Stimulated activated CD8-positive, alpha-beta memory T cell treated with anti-CD3 and anti-CD28 coated beads, Interleukin-15, amount 100 ng/mL, for 48 hours (primary cell): ENCODE measurements around the gene SLC25A1.
"Not testable (repeated sequence)": the region's sequence is repeated elsewhere in the genome, so short reads cannot be mapped to it uniquely, and the experiment has no call there.

Source experiments
- DNase-seq, 2 donors: peaks; one replicate each; pipeline ENCODE4 v3.0.0-alpha.2; 2020; ENCODE audit warnings: low read depth in 2 of 2

Gene SLC25A1

DNA sequence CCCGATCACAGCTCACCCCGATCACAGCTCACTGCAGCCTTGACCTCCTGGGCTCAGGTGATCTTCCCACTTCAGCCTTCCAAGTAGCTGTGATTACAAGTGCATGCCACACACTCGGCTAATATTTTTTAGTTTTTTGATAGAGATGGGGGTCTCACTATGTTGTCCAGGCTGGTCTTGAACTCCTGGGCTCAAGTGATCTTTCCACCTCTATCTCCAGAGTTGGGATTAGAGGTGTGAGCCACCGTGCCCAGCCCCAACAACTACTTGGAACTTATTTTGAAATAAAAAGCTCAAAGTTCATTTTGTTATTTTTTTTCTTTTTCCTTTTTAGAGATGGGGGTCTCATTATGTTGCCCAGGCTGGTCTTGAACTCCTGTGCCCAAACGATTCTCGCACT is 27.8 kb upstream of the SLC25A1 start:
- no peak for DNase-seq

DNA sequence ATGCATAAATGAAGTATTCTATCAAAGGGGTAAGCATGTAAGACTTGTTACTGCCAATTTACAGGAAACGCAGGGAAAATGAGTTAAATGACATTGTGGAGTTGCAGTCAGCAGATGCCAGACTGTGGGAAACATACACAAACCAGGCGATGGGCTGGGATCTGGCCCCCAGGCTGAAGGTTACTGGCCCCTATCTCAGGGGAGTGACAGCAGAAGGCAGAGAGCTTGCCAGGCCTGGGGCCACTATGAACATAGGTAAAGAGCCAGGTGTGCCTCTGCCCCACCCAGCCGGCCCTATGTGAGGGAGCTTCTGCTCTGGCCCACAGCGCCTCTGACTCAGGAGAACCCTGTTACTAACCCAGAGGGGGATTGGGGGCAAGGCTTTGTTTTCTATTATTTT is 26.1 kb upstream of the SLC25A1 start:
- DNase-seq = no peak

DNA sequence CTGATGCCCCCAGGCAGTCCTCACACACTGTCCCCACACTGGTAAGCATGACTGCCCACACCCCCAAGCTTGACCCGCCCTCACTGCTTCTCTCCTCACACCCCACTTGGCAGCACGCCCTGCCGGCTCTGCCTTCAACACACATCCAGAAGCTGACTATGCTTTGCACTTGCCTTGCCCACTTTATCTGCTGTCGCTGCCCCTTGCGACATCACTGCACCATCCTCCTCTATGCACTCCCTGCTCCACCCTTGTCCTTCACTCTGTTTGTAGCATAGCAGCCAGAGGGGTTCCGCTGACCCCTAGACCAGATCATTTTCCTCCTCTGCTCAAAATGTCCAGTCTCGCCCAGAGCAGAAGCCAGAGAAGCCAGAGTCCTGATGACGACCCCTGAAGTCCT is 25.3 kb upstream of the SLC25A1 start:
- DNase-seq = no peak

DNA sequence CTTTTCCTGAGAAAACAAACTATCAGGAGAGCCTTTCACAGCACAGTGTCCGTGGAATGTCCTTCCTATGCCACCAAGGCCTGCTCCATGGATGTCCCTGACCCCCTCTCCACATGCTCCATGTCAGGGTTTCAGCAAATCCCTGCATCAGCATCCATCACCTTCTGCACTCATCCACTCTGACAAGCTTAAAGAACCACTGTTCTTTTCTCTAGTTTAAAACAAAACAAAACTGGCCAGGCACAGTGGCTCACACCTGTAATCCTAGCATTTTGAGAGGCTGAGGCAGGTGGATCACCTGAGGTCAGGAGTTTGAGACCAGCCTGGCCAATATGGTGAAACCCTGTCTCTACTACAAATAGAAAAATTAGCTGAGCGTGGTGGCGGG is 24.3 kb upstream of the SLC25A1 start:
- not testable (repeated sequence) for DNase-seq

DNA sequence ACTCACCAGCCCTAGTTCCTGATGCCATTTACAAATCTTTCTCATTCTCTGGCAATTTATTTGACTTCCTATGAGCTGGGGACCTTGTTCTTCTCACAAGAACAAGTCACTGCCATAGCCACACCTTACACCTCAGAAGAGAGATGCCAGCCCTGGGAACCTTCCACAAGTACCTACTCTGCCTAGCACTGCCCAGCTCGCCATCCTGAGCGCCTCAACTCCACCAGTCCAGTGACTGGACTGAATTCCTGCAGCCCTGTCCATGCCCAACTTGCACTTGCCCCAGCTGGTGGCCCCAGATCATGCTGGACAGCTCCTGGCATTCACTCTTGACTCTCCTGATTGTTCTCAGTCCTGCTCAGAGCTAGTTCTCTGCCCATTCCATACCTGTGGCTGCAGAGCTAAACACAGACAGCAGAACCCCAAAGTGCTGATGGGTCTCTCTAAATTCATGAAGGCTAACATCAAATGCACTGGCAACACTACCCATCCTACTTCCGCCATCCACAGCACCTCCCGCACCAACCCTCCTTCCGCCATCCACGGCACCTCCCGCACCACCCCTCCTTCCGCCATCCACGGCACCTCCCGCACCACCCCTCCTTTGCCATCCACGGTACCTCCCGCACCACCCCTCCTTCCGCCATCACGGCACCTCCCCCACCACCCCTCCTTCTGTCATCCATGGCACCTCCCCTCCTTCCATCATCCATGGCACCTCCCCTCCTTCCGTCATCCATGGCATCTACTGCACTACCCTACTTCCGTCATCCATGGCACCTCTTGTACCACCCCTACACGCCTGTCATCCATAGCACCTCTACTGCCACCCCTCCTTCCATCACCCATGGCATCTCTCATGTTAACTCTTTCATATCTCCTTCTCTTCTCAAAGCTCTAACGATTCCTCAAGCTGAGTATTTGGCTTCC is 23.6 kb upstream of the SLC25A1 start:
- DNase-seq = no peak

DNA sequence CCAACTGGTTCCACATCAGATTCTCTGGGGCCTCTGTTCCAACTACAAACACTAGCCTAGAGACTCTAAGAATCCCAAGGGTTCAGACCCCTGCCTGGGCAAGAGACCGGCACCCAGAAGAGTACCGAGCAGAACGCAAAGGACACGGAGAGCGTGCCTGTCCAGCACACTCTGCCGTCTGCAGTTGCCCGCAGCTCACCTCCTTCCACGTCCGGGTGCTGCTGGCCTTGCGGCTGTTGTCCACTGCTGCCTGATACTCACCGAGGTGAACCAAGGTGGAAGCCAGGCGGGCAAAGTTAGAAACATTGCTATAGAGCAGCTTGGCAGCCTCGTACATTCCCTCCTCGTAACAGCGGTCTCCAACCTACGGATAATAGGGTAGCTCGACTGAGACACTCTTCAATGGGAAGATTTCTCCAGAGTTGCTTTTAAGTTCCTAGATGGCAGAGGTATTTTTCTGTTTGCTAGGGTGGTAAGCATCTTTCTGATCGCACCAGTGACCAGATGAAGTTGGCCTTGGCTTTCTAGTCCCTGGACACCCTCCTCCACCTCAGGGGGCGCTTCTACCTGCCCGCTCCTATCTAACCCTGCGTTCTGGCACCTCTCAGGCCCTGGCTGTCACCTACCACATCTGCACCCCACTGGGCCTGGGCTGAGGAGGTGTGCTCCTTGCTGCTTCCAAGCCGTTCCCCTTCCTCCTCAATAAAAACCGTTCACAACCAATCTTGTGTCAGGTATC is 22.8 kb upstream of the SLC25A1 start:
- no peak for DNase-seq

DNA sequence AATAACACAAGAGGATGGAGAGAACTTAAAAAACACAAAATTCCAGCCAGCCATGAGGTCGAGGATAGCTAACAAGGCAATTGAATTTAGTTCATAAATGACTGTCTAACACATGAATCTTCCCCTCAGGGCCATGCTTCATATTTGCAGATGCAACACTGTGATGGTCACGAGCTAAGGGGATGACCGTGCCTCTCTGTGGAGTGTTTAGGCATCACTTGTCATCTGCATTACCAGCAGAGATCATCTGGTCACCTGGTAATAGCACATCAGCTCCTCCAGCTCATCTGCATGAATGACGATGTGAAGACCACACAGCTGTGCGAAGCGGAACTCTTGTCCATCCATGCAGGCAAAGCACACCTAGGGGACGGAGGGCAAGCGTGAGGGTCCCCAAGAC is 20.9 kb upstream of the SLC25A1 start:
- no peak for DNase-seq

DNA sequence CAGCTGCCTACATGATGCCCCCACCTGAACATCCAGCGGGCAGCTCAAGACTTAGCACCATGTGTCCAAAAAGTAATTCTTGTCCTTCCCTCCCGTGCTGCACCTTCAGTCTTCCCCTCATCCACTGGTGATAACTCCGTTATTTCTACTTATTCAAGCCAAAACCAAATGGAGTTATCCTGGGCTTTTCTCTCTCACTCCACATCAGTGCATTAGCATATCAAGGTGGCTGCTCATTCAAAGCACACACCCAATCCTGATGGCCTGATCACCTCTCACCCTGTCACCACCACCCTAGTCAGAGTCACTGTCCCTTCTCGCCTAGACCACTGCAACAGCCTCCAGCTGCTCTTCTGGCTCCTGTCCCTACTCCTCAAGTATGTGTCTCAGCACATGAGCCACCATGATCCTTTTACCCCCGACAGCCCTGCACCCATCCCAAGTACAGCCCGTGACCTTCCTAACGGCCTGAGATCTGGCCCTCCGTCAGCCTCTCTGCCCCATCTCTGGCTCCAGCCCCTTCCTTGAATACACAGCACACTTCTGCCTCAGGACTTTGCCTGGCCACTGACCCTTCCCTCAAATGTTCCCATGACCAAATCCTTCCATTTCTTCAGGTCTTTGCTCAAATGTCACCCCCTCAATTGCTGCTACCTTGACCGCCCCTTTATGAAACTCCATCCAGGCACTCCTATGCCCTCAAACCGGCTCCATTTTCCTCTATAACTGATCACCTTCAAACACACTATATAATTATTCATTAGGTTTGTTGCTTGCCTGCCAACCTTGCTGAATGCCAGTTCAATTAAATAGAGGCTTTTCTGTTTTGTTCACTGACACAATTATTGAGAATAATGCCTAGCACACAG is 19.7 kb upstream of the SLC25A1 start:
- DNase-seq = no peak

DNA sequence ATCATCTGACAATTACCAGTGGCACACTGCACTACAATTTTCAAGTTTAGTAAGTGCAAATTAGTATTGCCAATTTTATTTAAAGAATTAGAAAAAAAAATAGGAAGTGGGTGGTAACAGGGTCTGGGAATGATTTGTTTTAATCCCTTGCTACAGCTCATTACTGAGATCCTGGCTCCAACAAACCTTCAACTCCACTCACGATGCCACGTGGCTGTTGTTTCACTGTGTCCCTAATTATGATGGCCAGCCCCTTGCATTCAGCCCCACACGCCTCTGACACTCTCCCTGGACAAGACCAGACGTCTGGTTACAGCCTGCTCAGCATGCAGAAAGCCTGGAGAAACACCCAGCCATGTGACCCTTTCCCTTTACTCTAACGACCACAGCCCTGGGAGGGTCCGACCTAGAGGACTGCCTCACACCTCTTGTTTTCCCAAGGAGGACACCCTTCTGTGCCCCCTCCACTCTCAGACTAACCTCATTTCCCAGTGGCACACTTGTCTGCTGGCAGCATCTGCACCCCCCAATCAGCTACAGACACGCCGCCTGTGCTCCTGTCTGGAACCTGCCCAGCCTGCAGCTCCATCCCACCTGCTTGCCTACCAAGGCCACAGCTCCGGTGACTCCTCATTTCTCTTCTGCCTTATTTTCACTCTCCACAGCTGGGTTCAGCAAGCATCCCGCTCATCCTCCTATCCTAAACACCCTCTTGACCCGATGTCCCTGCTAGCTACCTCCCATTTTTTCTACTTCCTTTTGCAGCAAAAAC is 18.5 kb upstream of the SLC25A1 start:
- no peak for DNase-seq

DNA sequence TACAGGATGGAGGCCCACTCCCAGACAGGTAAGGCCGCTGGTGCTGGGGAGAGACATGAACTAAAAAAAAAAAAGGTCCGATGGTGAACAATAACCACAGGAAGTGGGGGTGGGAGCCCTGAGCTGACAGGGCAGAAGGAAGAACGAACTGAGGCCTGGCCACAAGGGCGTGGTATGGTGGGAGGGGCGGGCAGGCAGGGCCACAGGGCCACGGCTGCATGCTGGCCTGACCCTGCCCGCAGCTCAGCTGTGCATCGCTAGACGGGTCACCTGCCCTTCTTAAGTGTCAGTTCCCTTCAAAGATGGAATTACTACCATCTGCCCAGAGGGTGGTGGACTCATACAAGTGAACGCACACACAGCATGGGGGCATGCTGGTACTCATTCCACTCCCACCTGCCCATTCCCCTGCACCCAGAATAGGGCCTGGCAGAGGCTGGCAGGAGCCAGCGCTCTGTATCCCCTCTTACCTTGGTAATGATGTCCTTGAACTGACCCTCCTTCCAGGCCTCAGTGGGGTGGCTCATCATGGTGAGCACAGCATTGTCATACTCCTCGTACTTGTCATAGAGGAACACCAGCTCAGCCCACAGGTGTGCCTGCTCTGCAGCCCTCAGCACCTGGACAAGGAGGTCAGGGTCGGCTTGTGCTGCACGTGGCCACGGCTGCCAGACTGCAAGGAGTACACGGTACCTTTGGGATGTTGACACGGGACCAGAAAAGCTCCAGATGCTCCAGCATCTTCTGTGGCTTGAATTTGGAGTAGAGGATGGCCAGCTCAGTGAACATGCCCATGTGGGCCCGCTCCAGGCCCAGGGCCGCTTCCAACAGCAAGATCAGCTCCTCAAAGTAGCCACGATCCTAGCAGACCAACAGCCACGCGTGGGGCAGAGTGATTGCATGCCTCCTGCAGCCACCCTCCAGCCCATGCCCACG is 17.5 kb upstream of the SLC25A1 start:
- DNase-seq = no peak

DNA sequence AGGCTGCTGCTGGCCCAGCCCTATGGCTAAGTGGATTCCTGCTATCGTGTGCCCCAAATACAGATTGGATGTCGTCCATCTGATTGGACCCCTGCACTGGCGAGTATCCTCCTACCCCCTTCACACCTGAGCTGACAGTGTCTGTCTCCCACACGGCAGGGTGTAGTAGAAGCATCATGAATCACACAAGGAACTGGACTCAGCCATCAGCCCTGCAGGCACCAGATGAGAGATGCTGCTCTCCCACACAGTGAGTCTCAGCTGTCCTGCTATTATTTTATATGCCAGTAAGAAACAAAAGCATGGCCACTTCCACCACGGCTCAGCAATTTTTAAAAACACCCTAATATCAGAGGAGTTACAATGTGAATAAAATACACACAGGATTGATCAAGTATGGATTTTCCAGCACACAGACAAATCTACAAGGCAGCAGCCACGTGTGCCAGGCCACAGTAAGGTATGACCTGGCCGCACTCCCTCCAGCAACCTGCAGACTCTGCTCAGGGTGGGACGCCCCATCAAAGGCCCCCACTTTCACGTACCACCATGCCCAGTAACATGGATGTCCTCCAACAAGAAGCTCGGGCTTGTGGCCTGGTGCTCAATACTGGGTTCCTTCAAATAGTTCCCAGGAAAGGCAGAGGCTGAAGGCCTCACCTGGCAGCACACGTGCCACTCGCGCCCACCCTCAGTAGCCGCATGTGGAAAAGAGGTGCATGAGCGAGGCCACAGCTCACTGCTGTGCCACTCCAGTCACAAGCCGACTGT is 16.4 kb upstream of the SLC25A1 start:
- DNase-seq = no peak

DNA sequence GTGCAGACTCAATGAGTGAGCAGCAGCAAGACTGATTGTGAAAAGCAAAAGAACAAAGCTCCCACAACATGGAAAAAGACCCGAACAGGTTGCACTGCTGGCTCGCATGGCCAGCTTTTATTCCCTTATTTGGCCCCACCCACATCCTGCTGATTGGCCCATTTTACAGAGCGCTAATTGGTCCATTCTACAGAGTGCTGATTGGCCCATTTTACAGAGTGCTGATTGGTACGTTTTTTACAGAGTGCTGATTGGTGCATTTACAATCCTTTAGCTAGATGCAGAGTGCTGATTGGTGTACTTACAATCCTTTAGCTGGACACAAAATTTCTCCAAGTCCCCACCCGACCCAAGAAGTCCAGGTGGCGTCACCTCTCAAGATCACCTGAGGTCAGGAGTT is 15.3 kb upstream of the SLC25A1 start:
- DNase-seq = no peak

DNA sequence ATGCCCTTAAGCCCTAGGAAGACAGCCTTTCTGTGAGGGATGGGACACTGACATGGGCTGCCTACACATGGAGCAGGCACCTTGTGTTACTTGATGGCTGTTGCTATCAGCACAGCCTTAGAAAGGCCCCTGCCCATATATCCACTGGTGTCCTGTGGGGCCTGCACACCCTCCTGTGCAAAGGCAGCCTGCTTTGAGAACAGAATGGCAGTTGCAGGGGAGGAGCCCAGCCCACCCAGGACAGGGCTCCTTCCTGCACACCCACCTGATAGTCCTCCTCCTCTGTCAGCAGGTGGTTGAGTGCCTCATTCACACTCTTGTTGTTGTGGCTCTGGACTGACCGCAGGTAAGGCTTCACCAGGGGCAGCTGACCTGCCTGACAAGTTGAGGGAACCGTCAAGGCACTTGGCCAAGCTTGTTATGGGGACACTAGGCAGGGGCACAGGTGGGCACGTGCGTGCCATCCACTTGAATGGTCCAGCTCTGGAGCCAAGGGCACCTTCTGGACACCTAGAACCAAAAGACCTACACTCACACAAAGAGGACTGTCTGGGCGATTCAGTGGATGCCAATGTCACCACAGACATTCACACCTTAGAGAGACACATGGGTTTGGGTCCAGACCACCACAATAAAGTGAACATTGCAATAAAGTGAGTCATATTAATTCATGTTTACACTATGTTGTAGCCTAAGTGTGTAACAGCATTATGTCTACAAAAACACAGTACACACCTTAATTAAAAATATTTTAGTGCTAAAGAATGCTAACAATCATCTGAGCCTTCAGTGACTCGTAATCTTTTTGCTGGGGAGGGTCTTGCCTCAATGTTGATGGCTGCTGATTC is 9.4 kb upstream of the SLC25A1 start:
- no peak for DNase-seq

DNA sequence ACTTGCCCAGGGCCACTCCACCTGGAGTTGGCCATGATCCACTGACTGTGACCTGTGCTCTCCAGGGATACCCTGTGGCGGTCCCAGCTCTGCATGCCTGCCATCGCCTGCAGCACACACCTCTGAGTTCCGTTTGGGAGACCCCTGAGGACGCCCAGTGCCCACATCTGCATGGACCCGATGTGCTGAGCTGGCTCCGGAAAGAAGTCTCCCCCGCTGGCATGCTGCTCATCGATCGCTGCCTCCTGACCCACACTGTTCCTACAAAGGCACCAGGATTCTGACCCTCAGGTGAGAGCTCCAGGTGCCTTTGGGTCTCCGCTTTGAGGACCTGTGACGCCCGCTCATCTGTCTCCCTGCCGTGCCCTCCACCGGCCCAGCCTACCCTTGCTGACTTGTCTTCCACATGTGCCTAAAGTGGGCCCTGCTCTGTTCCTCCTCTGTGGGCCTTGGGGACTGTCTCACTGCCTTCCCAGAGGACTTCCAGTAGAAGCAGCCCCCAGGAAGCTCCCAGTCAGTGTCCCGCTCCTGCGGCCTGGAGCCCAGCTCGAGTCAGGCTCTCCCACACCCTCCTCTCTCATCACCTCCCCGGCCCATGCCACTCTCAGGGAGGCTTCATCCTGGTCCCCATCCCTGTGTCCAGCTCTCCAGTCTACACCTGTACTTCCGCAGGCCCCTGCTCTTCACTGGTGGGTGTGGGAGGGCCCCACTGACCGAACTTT is 5.9 kb upstream of the SLC25A1 start:
- no peak for DNase-seq

DNA sequence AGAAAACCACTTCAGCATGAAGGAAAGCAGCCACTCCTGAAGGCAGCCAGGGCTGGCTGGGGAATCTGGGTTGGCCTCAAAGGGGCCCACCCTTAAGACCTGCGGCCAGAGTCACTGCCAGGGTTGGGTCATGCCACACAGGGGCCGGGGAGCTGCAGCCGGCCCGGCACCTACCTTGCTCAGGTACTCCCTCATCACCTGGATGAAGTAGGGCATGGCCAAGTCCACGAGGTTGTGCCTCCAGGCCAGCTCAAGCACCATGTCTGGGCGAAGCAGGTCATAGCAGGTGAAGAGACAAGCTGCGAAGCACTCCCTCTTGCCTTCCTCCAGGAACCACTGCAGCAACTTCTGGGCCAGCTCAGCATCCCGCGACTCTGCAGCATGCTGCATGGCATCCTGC is 4.7 kb upstream of the SLC25A1 start:
- no peak for DNase-seq

DNA sequence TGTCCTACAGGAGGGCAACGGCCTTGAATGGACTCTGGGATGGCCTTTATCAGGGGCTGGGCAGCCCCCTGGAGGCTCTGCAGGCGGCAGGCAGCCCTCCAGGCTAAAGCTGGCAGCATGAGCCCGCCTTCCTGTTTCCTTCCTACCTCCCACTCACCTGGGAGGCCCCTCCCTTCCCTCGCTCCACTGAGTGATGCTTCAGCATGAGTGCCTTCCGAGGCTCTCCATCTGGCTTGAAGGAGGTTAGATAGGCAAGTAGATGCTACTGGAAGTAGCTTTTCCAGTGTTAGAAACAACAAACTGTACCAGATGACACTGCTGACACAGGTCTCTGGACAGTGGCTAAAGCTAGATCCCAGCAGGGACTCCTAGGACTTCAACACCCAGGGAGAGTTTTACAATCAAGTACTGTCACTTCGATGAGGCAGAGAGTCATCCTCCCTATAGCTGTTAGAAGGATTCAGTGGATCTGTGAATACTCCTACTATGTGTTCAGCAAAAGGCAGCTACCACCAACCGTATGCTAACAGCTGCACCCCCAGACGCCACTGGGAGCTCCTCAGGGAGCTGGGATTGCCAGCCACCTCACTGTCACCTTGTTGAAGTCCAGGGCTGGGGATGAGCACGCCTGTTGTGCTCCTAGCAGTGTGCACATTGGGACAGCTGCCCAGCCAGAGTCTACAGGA is 4.1 kb upstream of the SLC25A1 start:
- no peak for DNase-seq

DNA sequence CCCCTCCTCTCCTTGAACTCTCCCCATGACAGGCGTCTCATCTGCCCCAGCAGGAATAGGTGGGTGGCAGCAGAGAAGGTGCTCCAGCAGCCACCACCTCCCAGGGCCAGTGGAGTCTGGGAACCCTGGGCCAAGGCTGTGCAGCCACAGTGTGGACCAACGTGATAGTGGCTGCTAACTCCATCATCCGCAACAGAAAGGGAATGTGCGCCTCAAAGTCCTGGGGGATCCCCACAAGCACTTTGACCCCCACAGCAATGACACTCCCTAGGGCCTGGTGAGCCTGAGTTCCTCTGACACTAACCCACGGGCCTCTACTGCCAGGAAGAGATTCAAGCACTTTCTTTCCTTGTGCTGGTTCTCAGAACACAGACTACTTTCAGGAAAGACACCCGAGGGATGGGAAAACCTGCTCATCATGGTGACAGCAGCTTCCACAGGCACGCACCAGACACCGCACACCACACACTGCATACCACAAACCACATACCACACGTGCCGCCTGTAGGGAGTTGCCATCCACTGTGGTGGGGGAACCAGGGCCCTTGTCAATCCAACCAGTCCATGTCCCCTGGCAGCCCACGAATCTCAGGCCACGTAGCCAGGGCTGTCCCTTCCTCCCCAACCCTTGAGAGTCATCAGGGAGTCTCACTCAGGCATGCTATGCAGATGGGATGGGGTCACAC is 3.4 kb upstream of the SLC25A1 start:
- DNase-seq = no peak
